Measurements from ENCODE around the gene KRT75.

DNA sequence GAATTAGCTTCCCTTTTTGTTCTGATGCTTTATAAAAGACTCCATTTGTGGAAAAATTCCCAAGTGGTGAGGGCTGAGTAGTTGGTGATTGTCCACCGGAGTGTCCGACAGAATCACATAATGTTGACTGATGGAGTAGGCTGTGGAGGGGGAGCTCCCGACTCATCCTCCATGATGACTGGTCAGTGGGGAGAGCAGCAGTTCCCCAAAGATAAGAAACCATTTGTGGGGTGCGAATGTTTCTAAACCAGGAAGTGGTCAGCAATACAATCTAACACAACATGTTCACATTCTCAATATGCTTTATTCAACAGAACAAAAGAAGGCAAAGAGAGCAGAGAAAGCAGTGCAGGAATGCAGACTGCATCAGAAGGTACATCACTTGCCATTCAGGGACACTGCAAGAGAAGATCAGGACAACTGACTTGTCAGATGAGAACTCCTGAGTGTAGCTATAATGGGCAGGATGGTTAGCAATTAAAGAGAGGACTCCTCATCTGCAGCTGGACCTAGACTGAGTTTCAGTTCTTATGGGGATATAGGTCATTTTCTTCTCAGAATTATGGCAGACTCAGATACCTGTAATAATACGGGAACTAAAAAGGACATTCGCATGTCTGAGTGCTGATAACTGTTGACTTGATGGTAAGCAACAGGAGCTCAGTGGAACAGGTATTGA is 12.3 kb upstream of the KRT75 start:
- TF ChIP-seq EZH2phosphoT487 (IDR thresholded peaks at IDR 0.05) = no peak
- TF ChIP-seq, protein P1, sequence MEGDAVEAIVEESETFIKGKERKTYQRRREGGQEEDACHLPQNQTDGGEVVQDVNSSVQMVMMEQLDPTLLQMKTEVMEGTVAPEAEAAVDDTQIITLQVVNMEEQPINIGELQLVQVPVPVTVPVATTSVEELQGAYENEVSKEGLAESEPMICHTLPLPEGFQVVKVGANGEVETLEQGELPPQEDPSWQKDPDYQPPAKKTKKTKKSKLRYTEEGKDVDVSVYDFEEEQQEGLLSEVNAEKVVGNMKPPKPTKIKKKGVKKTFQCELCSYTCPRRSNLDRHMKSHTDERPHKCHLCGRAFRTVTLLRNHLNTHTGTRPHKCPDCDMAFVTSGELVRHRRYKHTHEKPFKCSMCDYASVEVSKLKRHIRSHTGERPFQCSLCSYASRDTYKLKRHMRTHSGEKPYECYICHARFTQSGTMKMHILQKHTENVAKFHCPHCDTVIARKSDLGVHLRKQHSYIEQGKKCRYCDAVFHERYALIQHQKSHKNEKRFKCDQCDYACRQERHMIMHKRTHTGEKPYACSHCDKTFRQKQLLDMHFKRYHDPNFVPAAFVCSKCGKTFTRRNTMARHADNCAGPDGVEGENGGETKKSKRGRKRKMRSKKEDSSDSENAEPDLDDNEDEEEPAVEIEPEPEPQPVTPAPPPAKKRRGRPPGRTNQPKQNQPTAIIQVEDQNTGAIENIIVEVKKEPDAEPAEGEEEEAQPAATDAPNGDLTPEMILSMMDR (IDR thresholded peaks at IDR 0.05) = no peak

Measured in neural progenitor cell (in vitro differentiated cells).